ENCODE results near the gene DDX54.
"Not testable (repeated sequence)": the region's sequence is repeated elsewhere in the genome, so short reads cannot be mapped to it uniquely, and the experiment has no call there.

The DDX54 gene

DNA sequence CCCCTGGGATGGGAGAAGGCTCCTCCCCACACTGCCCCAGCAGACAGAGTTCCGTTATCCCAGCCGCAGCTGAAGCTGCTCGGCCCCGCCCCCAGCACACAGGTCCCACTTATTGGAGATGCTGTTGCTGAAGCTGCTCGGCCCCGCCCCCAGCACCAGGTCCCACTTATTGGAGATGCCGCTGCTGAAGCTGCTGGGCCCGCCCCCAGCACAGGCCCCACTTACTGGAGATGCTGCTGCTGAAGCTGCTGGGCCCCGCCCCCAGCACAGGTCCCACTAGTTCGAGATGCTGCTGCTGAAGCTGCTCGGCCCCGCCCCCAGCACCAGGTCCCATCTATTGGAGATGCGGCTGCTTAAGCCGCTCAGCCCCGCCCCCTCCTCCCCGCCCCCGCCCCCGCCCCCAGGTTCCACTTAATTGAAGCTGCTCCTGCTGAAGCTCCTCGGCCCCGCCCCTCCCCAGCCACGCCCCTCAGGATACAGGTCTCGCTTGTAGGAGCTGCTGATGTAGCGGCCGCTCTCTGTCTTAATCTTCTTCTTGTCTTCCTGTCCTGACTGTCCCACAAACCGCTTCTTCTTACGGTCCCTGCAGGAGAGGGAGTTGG lies 23.8 kb downstream of the DDX54 start:
- DNase-seq, result peak; percentile 72

GRCh38 chr12:113159937-113160336 lies 25.3 kb downstream of the DDX54 start:
- DNase-seq, result no peak

DNA sequence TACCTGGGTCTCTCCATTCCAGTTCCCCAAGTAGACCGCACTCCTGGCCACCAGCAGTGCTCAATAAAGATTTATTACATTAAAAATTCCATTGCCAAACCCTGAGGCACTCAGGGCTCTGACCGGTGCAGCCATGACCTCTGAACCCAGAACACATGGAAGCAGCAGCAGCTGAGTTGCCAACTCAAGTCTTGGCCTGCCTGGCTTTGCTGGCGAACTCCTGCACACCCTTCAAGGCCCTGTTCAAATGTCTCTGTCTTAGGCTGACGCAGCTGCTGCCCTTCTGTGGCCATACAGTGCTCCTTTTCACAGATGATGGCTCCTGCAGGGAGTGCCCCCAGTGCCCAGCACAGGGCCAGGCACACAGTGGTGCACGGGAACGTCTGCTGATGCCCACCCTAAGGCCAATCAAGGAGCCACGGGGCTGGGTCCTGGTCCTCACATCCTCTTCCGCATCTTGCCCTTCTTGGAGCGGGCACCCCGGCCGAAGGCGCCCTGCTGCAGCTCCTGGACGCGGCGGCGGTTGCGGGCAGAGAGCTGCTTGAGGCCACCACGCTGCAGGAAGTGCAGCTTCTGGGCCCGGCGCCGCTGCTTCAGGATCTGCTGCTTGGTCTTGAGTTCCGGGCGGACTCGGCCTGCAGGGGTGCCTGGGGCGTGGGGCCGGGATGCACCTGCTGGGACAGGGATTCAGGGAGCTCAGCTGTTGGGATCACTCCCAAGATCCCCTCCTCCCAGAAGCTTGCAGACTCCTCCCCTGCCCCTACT lies 26.7 kb downstream of the DDX54 start:
- DNase-seq, result no peak

GRCh38 chr12:113157218-113157859 lies 27.9 kb downstream of the DDX54 start:
- no peak for DNase-seq

DNA sequence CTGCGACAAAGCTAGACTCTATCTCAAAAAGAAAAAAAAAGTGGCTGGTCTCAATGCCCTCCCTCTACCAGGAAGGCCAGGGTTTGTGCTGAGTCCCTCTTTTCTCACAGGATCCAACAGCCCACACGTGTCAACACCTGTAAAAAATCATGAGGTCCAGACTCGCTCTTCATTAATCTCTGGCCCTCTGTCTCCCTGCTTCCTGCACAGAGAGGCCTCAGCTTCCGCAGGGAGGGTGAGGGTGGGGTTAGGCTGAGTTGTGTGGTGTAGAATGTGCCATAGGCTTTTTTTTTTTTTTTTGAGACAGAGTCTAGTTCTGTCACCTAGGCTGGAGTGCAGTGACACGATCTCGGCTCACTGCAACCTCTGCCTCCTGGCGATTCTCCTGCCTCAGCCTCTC lies 29.6 kb downstream of the DDX54 start:
- no peak for DNase-seq

DNA sequence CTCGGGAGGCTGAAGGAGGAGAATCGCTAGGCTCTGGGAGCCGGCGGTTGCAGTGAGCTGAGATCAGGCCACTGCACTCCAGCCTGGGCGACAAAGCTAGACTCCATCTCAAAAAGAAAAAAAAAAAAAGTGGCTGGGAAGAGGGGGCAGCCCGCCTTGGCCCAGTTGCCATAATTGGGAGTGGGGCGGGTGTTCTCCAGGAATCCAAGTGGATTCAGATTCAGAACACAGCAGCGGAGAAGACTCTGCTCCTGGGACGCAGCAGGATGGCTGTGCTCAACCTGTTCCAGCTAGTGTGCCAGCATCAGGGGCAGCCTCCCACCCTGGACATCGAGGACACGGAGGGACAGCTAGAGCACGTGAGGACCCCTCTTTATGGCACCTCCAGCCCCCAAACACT lies 30.2 kb downstream of the DDX54 start:
- no peak for DNase-seq

- DNase-seq, result peak; percentile 74
Measured at GRCh38 chr12:113154351-113154973, 30.8 kb downstream of the DDX54 start.

DNA sequence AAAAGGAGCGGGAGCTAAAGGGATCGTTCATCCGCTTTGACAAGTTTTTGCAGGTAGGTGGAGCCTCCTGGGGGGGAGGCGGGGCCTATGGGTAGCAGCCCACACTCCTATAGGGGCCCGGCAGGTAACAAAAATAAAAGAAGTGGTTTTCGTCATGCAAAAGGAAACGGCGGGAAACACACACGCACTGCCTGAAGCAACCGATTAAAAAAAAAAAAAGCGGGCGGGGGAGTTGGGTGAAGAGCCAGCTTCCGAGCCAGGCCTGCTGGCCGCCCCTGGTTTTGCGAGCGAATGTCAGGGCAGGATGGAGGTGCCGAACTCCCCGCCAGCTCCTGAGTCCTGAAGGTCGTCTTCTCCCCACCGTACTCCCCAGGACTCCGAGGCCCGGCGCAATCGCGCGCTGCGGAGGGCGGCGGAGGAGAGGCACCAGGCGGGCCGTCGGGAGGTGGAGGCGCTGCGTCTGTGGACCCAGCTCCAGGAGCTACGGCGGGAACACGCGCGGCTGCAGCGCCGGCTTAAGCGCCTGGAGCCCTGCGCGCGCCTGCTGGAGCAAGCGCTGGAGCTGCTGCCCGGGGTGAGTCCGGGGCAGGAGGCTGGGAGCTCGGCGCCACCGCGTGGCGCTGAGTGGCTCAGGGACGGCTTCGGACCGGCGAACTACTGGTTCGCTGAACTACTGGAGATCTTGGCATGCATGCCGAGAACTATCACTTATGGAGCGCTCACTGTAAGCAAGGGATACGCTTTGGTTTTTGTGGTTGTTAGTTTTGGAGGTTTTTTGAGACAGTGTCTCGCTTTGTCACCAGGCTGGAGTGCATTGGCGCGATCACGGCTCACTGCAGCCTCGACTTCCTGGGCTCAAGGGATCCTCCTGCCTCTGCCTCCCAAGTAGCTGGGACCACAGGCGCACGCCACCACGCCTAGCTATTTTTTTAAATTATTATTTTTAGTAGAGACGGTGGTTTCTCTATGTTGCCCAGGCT lies 32.2 kb downstream of the DDX54 start:
- DNase-seq, result peak; percentile 91

GRCh38 chr12:113152196-113152834 lies 33.0 kb downstream of the DDX54 start:
- DNase-seq, result no peak

GRCh38 chr12:113151655-113152054 lies 33.6 kb downstream of the DDX54 start:
- no peak for DNase-seq

- peak; percentile 93 for DNase-seq
Measured at GRCh38 chr12:113149361-113150150, 35.7 kb downstream of the DDX54 start, which contains the start of gene CFAP73. CFAP73 (plus strand) TSS chr12:113149724; CDS start chr12:113149858, 134 bp downstream.

GRCh38 chr12:113146999-113147398 lies 38.3 kb downstream of the DDX54 start:
- DNase-seq, result no peak

DNA sequence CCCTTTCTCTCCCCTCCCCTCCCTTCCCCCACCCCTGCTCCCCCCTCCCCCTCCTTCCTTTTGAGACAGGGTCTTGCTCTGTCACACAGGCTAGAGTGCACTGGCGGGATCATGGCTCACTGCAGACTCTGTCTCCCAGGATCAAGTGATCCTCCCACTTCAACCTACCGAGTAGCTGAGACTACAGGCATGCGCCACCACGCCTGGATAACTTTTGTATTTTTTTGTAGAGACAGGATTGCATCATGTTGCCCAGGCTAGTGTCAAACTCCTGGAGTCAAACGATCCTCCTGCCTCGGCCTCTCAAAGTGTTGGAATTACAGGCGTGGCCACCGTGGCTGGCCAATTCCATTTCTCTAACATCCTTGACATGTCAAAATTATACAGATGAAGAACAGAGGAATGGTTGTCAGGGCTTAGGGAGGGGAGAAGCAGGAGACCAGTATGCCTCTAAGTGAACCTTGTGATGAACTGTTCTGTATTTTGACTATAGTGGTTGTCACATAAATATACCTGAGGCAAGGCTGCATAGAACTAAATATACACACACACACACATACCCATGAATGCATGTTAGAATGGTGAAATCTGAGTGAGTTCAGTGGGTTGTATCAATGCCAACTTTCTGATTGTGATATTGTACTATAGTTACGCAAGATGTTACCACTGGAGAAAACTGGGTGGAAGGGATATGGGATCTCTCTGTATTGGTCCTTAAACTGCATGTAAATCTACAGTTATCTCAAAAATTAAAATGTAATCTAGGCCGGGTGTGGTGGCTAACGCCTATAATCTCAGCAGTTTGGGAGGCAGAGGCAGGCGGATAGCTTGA lies 39.3 kb downstream of the DDX54 start:
- DNase-seq, result no peak

- DNase-seq, result no peak
Measured at GRCh38 chr12:113144806-113145205, 40.5 kb downstream of the DDX54 start.

- no peak for DNase-seq
Measured at GRCh38 chr12:113143959-113144358, 41.3 kb downstream of the DDX54 start.

GRCh38 chr12:113142886-113143332 lies 42.4 kb downstream of the DDX54 start:
- no peak for DNase-seq

- DNase-seq, result no peak
Measured at GRCh38 chr12:113142173-113142885, 42.9 kb downstream of the DDX54 start.

GRCh38 chr12:113141716-113142115 lies 43.6 kb downstream of the DDX54 start:
- not testable (repeated sequence) for DNase-seq

DNA sequence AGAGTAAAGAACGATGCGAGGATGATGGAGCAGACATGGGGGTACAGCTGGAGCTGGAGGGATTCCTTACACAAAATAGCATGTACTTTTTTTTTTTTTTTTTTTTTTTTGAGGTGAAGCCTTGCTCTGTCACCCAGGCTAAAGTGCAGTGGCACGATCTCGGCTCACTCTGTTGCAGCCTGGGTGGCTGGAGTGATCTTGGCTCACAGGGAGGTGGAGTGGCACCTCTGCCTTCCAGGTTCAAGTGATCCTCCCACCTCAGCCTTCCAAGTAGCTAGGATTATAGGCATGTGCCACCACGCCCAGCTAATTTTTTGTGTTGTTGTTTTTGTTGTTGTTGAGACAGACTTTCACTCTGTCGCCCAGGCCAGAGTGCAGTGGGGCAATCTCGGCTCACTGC lies 44.6 kb downstream of the DDX54 start:
- no peak for DNase-seq
